Head of caudate nucleus (tissue), 42 donors: ENCODE results near the gene ABCB1.
"Not testable (repeated sequence)": the region's sequence is repeated elsewhere in the genome, so short reads cannot be mapped to it uniquely, and the experiment has no call there.

Experiments used
- DNase-seq, 42 donors: peaks; one replicate each; pipeline versions ENCODE4 v3.0.0 to v3.0.0-alpha.2; 2020 to 2021; ENCODE audit warnings: mixed read lengths in 7 of 42
- intact Hi-C: fragments of 100-400 bp; cut with DNase I; formaldehyde crosslinking; loops from one replicate; pipeline ENCODE4 v1.15.0; 2022

Gene ABCB1

GRCh38 chr7:87589631-87590030 is 11.1 kb downstream of the ABCB1 start:
- intact Hi-C loops: no loop called here

GRCh38 chr7:87581723-87582122 is 19.0 kb downstream of the ABCB1 start:
- DNase-seq: no peak
- intact Hi-C loops: no loop called here

More at GRCh38 chr7:87589631-87590030, 11.1 kb downstream of the ABCB1 start:
- DNase-seq: no peak

GRCh38 chr7:87580636-87581035 is 20.0 kb downstream of the ABCB1 start:
- intact Hi-C loops: no loop called here
- no peak for DNase-seq

- intact Hi-C loops: no loop called here
- no peak for DNase-seq
Observed at GRCh38 chr7:87575521-87575920, 25.2 kb downstream of the ABCB1 start.

GRCh38 chr7:87574630-87575029 is 26.1 kb downstream of the ABCB1 start:
- DNase-seq: peak in 8 of 42 donors; percentile 3 to 59 (median 18)
- intact Hi-C loops: no loop called here

GRCh38 chr7:87572513-87572912 is 28.2 kb downstream of the ABCB1 start:
- intact Hi-C loops, DNase-seq: not testable (repeated sequence)

GRCh38 chr7:87570178-87570577 is 30.5 kb downstream of the ABCB1 start:
- no peak for DNase-seq
- intact Hi-C loops: no loop called here

- intact Hi-C loops: no loop called here
- DNase-seq: no peak
Observed at GRCh38 chr7:87567052-87567451, 33.6 kb downstream of the ABCB1 start.

- DNase-seq: no peak
- intact Hi-C loops: no loop called here
Observed at GRCh38 chr7:87566311-87566900, 34.3 kb downstream of the ABCB1 start.

GRCh38 chr7:87565877-87566276 is 34.8 kb downstream of the ABCB1 start:
- intact Hi-C loops: no loop called here
- no peak for DNase-seq

GRCh38 chr7:87564296-87564963 is 36.3 kb downstream of the ABCB1 start:
- DNase-seq: peak in 6 of 42 donors; percentile 1 to 25 (median 15)
- intact Hi-C loops: no loop called here

- DNase-seq: no peak
- intact Hi-C loops: no loop called here
Observed at GRCh38 chr7:87561702-87562101, 39.0 kb downstream of the ABCB1 start.

GRCh38 chr7:87561102-87561501 is 39.6 kb downstream of the ABCB1 start:
- intact Hi-C loops: no loop called here
- DNase-seq: no peak

GRCh38 chr7:87552351-87552900 is 48.3 kb downstream of the ABCB1 start:
- no peak for DNase-seq
- intact Hi-C loops: no loop called here

GRCh38 chr7:87548123-87548919 is 52.4 kb downstream of the ABCB1 start:
- intact Hi-C loops: no loop called here
- DNase-seq: no peak

GRCh38 chr7:87545760-87546159 is 54.9 kb downstream of the ABCB1 start:
- no peak for DNase-seq
- intact Hi-C loops: no loop called here

- intact Hi-C loops: no loop called here
Observed at GRCh38 chr7:87543623-87544022, 57.1 kb downstream of the ABCB1 start.

GRCh38 chr7:87541648-87542047 is 59.0 kb downstream of the ABCB1 start:
- no peak for DNase-seq

More at GRCh38 chr7:87543623-87544022, 57.1 kb downstream of the ABCB1 start:
- DNase-seq: no peak

GRCh38 chr7:87538052-87538451 is 62.6 kb downstream of the ABCB1 start:
- intact Hi-C loops: no loop called here
- DNase-seq: no peak

More at GRCh38 chr7:87541648-87542047, 59.0 kb downstream of the ABCB1 start:
- intact Hi-C loops: no loop called here

GRCh38 chr7:87534072-87534471 is 66.6 kb downstream of the ABCB1 start:
- no peak for DNase-seq
- intact Hi-C loops: no loop called here
